SU-DHL-6 (cell line): ENCODE measurements around the gene DTHD1.

Experiments used
- CTCF ChIP-seq: fragments of 200-600 bp; sonication (generic); IDR thresholded peaks from one replicate; pipeline ENCODE4 v1.5.1; 2017; ENCODE audit warnings: antibody characterized with exemption, mild to moderate bottlenecking, low read length, moderate library complexity; ENCODE audit not compliant: insufficient read depth, poor library complexity, severe bottlenecking
- EZH2phosphoT487 ChIP-seq: fragments of 200-600 bp; sonication (generic), shearing (Covaris generic); conservative IDR thresholded peaks from 2 replicates; pipeline ENCODE4 v1.6.1; 2018; ENCODE audit warnings: mild to moderate bottlenecking, antibody characterized with exemption, low read length, moderate library complexity, mixed read lengths

GRCh38 chr4:36386691-36387090 is 105.3 kb downstream of the DTHD1 start:
- TF ChIP-seq CTCF = no peak
- TF ChIP-seq EZH2phosphoT487 = no peak
